ENCODE results near the gene MYL6B. TPM values are rescaled to one million over a fixed set of nuclear protein-coding genes. Genes with fewer than 3 reads are reported as not detected.

The MYL6B gene
- total and polyA plus RNA-seq, 2 experiments from 2014 or later = 96.9 to 164 TPM

DNA sequence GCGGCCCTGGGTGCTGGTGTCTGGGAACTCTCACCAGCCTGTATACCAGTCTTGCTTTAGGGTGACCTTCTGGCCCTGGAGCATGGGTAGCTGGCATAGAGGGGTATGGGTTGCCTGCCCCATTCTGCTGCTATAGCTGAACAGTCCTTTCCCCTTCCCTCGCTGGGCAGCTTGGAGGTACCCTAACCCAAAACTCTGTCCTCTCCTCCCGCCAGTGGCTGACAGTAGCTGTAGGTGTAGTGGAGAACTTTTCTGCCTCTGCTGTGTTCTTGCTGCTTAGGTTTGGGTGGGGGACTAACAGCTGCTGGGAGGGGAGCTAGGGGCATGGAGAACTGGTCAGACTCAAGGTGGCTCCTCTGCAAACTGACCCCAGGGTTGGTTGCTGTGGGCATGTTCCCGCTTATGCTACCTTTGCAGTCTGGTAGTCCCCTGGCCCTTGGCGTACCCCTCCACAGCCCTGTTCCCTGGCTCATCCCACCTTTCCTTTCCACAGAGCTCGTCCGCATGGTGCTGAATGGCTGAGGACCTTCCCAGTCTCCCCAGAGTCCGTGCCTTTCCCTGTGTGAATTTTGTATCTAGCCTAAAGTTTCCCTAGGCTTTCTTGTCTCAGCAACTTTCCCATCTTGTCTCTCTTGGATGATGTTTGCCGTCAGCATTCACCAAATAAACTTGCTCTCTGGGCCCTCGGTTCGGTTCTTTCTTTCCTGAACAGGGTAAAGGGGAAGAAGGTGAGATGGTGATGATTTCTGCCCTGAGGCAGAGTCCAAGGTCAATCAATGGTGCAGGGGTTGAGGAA, 8.7 kb downstream of the MYL6B start:
- Histone ChIP-seq H3F3A (replicated peaks; ENCODE audit: low read depth) (peaks cover 65% of the 10 kb centered on the region), H3K27ac (ENCODE audit: low read depth) (peak overlapping the region; percentile 98), H3K9me2 (ENCODE audit: insufficient read depth) (no peaks in the 10 kb centered on the region), H3K27me3 (ENCODE audit: insufficient read depth) (no peaks in the 10 kb centered on the region), H3K4me3 (peak overlapping the region; percentile 84), H4K20me1 (replicated peaks; ENCODE audit: insufficient read depth) (peaks cover 25% of the 10 kb centered on the region), H3K4me2 (peak overlapping the region; percentile 91), H3K4me1 (ENCODE audit: insufficient read depth) (peaks cover 47% of the 10 kb centered on the region), H3K36me3 (ENCODE audit: insufficient read depth) (peaks cover 51% of the 10 kb centered on the region), H2AFZ (no peak overlapping the region), H3K79me2 (replicated peaks; ENCODE audit: insufficient read depth) (peaks cover 31% of the 10 kb centered on the region)
- no peak for DNase-seq (ENCODE audit: low spot score)
- Mint-ChIP-seq H3K9me3 (no peaks in the 10 kb centered on the region; the same call in 1 of the 3 replicates), H3K4me1 (peaks cover 55% of the 10 kb centered on the region), H3K27me3 (ENCODE audit: insufficient read depth, low read depth, poor library complexity) (peaks cover 51% of the 10 kb centered on the region), H3K36me3 (ENCODE audit: low read depth) (peaks cover 82% of the 10 kb centered on the region), H3K4me3 (peak overlapping the region; percentile 92), H3K27ac (peak overlapping the region; percentile 74)
- TF ChIP-seq POLR2AphosphoS5 (IDR thresholded peaks at IDR 0.05; ENCODE audit: low read depth) (peak; percentile 8; the same call in 1 of the 2 replicates), NANOG (IDR thresholded peaks at IDR 0.05; ENCODE audit: borderline replicate concordance) (no peak), STAT1 (IDR thresholded peaks at IDR 0.05; ENCODE audit: unreplicated experiment) (no peak)
- TF ChIP-seq, protein P1, sequence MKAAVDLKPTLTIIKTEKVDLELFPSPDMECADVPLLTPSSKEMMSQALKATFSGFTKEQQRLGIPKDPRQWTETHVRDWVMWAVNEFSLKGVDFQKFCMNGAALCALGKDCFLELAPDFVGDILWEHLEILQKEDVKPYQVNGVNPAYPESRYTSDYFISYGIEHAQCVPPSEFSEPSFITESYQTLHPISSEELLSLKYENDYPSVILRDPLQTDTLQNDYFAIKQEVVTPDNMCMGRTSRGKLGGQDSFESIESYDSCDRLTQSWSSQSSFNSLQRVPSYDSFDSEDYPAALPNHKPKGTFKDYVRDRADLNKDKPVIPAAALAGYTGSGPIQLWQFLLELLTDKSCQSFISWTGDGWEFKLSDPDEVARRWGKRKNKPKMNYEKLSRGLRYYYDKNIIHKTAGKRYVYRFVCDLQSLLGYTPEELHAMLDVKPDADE (IDR thresholded peaks at IDR 0.05) = no peak
- ATAC-seq = no peak

DNA sequence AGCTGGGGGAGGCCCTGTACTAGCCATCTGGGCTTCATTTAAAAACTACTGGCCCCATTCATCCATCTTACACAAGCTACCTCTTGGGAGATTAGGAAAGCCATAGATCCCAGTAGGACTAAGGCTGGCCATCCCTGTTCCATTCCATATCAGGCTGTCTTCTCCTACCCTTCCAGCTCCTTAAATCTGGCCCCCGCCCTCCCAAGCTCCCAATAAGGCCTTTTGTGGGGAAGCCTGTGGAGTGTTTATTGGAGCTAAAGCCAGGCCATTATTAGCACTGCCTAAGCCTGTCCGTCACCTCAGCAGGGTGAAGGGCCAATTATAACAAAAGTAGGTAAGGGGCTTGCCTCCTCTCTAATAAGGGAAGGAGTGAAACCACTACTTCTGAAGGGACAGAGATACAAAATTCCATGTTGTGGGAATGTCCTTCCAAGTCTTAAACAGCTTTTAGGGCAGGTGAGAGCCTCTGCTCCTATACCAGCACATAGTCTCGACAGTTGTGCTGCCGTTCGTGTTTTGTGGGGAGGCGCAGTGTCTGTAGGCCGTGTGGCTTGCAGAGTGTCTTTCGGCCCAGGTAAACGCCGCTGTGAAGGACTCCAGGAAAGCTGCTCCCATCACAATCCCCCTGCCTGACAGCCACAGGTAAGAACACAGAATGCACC, 9.4 kb downstream of the MYL6B start:
- Histone ChIP-seq H3K4me3 (0 out of 2 replicates have a peak overlapping the region, but pooled peaks have one; percentile 21), H3K4me2 (no peak overlapping the region), H3F3A (replicated peaks; ENCODE audit: low read depth) (peaks cover 63% of the 10 kb centered on the region), H3K4me1 (ENCODE audit: insufficient read depth) (peaks cover 45% of the 10 kb centered on the region), H3K27me3 (ENCODE audit: insufficient read depth) (no peaks in the 10 kb centered on the region), H3K27ac (ENCODE audit: low read depth) (peak overlapping the region; percentile 98), H2AFZ (no peak overlapping the region), H3K9me2 (ENCODE audit: insufficient read depth) (no peaks in the 10 kb centered on the region), H3K36me3 (ENCODE audit: insufficient read depth) (peaks cover 55% of the 10 kb centered on the region), H4K20me1 (replicated peaks; ENCODE audit: insufficient read depth) (peaks cover 25% of the 10 kb centered on the region), H3K79me2 (replicated peaks; ENCODE audit: insufficient read depth) (peaks cover 31% of the 10 kb centered on the region)
- peak; percentile 23 for DNase-seq (ENCODE audit: low spot score)
- Mint-ChIP-seq H3K9me3 (no peaks in the 10 kb centered on the region; the same call in 1 of the 3 replicates), H3K27me3 (ENCODE audit: insufficient read depth, low read depth, poor library complexity) (peaks cover 51% of the 10 kb centered on the region), H3K4me1 (peaks cover 55% of the 10 kb centered on the region), H3K4me3 (peak overlapping the region; percentile 59; the same call in 2 of the 3 replicates), H3K36me3 (ENCODE audit: low read depth) (peaks cover 88% of the 10 kb centered on the region), H3K27ac (peak overlapping the region; percentile 74)
- no peak for ATAC-seq
- TF ChIP-seq NANOG (IDR thresholded peaks at IDR 0.05; ENCODE audit: borderline replicate concordance) = no peak
- TF ChIP-seq, protein P1 (IDR thresholded peaks at IDR 0.05) = no peak
- TF ChIP-seq CREB1 (CRISPR knock-in tag; IDR thresholded peaks at IDR 0.05; ENCODE audit: low read depth) = no peak
- TF ChIP-seq, protein P2, sequence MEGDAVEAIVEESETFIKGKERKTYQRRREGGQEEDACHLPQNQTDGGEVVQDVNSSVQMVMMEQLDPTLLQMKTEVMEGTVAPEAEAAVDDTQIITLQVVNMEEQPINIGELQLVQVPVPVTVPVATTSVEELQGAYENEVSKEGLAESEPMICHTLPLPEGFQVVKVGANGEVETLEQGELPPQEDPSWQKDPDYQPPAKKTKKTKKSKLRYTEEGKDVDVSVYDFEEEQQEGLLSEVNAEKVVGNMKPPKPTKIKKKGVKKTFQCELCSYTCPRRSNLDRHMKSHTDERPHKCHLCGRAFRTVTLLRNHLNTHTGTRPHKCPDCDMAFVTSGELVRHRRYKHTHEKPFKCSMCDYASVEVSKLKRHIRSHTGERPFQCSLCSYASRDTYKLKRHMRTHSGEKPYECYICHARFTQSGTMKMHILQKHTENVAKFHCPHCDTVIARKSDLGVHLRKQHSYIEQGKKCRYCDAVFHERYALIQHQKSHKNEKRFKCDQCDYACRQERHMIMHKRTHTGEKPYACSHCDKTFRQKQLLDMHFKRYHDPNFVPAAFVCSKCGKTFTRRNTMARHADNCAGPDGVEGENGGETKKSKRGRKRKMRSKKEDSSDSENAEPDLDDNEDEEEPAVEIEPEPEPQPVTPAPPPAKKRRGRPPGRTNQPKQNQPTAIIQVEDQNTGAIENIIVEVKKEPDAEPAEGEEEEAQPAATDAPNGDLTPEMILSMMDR (conservative IDR thresholded peaks at IDR 0.05; ENCODE audit: low read depth in 2 of 2) = no peak
- no peak for TF ChIP-seq EZH2phosphoT487 (IDR thresholded peaks at IDR 0.05; ENCODE audit: unreplicated experiment)
- TF ChIP-seq, protein P3, sequence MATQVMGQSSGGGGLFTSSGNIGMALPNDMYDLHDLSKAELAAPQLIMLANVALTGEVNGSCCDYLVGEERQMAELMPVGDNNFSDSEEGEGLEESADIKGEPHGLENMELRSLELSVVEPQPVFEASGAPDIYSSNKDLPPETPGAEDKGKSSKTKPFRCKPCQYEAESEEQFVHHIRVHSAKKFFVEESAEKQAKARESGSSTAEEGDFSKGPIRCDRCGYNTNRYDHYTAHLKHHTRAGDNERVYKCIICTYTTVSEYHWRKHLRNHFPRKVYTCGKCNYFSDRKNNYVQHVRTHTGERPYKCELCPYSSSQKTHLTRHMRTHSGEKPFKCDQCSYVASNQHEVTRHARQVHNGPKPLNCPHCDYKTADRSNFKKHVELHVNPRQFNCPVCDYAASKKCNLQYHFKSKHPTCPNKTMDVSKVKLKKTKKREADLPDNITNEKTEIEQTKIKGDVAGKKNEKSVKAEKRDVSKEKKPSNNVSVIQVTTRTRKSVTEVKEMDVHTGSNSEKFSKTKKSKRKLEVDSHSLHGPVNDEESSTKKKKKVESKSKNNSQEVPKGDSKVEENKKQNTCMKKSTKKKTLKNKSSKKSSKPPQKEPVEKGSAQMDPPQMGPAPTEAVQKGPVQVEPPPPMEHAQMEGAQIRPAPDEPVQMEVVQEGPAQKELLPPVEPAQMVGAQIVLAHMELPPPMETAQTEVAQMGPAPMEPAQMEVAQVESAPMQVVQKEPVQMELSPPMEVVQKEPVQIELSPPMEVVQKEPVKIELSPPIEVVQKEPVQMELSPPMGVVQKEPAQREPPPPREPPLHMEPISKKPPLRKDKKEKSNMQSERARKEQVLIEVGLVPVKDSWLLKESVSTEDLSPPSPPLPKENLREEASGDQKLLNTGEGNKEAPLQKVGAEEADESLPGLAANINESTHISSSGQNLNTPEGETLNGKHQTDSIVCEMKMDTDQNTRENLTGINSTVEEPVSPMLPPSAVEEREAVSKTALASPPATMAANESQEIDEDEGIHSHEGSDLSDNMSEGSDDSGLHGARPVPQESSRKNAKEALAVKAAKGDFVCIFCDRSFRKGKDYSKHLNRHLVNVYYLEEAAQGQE (IDR thresholded peaks at IDR 0.05; ENCODE audit: unreplicated experiment) = no peak
- TF ChIP-seq ZNF114 (CRISPR knock-in tag; IDR thresholded peaks at IDR 0.05) = no peak

Data from GM23338 (cell line).